ENCODE data around the gene XPA.
"Not testable (repeated sequence)": the region's sequence is repeated elsewhere in the genome, so short reads cannot be mapped to it uniquely, and the experiment has no call there.

XPA gene

GRCh38 chr9:97703437-97704344 is 6.6 kb upstream of the XPA start:
- DNase-seq = peak; percentile 61

GRCh38 chr9:97699824-97700223 is 2.7 kb upstream of the XPA start:
- DNase-seq = not testable (repeated sequence)

GRCh38 chr9:97699281-97699680 is 2.1 kb upstream of the XPA start:
- not testable (repeated sequence) for DNase-seq

- DNase-seq = no peak
Measured at GRCh38 chr9:97698865-97699264, 1.7 kb upstream of the XPA start.

GRCh38 chr9:97697837-97698236 is 697 bp upstream of the XPA start:
- DNase-seq = no peak

- no peak for DNase-seq
Measured at GRCh38 chr9:97695995-97696802, 941 bp downstream of the XPA start.

GRCh38 chr9:97695390-97695789 is 1.8 kb downstream of the XPA start:
- DNase-seq = no peak

- no peak for DNase-seq
Measured at GRCh38 chr9:97694769-97695168, 2.4 kb downstream of the XPA start.

- no peak for DNase-seq
Measured at GRCh38 chr9:97689401-97690180, 7.5 kb downstream of the XPA start.

GRCh38 chr9:97688654-97689053 is 8.5 kb downstream of the XPA start:
- no peak for DNase-seq

- DNase-seq = no peak
Measured at GRCh38 chr9:97682242-97682641, 14.9 kb downstream of the XPA start.

GRCh38 chr9:97675655-97676054 is 21.5 kb downstream of the XPA start:
- DNase-seq = no peak

- DNase-seq = no peak
Measured at GRCh38 chr9:97673922-97674321, 23.2 kb downstream of the XPA start.

- DNase-seq = no peak
Measured at GRCh38 chr9:97672403-97672802, 24.7 kb downstream of the XPA start.

GRCh38 chr9:97670586-97670985 is 26.6 kb downstream of the XPA start:
- no peak for DNase-seq

- DNase-seq = peak; percentile 44
Measured at GRCh38 chr9:97668485-97668884, 28.7 kb downstream of the XPA start.

- no peak for DNase-seq
Measured at GRCh38 chr9:97666907-97667686, 30.0 kb downstream of the XPA start.

- DNase-seq = no peak
Measured at GRCh38 chr9:97665742-97666141, 31.4 kb downstream of the XPA start.

GRCh38 chr9:97660847-97661246 is 36.3 kb downstream of the XPA start:
- no peak for DNase-seq

- no peak for DNase-seq
Measured at GRCh38 chr9:97660340-97660739, 36.8 kb downstream of the XPA start.

GRCh38 chr9:97659771-97660170 is 37.4 kb downstream of the XPA start:
- no peak for DNase-seq

- DNase-seq = no peak
Measured at GRCh38 chr9:97658707-97659106, 38.4 kb downstream of the XPA start.

Measured in activated CD4-positive, alpha-beta T cell treated with anti-CD3 and anti-CD28 coated beads for 48 hours (primary cell).